22Rv1 (cell line): ENCODE data around the gene PTPRG.

ENCODE experiments used
- H3K27ac ChIP-seq: fragments of 450-650 bp; 2 replicates; pipeline ENCODE4 v1.5.1; 2017
- ZFX ChIP-seq: fragments of 450-650 bp; IDR thresholded peaks from 2 replicates; pipeline ENCODE4 v1.6.1; 2017; ENCODE audit warnings: antibody characterized with exemption, borderline replicate concordance
- TF ChIP-seq, protein P1 (sequence below): fragments of 450-650 bp; IDR thresholded peaks from 2 replicates; pipeline ENCODE4 v1.5.1; 2017; ENCODE audit warnings: mild to moderate bottlenecking

PTPRG gene

DNA sequence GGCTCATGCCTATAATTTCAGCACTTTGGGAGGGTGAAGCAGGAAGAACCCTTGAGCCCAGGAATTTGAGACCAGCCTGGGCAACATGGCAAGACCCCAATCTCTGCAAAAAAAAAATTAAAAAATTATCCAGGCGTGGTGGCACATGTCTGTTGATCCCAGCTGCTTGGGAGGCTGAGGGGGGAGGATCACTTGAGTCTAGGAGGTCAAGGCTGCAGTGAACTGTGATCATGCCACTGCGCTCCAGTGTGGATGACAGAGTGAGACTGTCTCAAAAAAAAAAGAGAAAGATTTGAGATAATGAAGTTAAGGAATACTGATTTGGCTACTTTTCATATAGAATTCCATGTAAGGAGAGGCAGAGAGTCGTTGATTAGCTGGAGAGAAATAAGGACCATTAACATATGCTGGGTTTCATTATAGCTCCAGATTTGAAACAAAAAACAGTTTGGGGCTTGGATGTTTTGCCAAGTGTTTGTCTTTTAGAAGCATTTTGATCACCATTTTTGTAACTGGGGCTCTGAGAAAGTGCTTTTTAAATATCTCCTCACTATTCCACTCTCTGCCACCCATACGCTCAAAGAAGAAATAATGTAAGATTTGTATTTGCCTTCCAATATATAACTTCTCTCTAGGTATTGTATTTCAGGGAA lies 597.8 kb downstream of the PTPRG start:
- H3K27ac ChIP-seq, result no peak overlapping the region
- no peak for TF ChIP-seq ZFX
- TF ChIP-seq, protein P1, sequence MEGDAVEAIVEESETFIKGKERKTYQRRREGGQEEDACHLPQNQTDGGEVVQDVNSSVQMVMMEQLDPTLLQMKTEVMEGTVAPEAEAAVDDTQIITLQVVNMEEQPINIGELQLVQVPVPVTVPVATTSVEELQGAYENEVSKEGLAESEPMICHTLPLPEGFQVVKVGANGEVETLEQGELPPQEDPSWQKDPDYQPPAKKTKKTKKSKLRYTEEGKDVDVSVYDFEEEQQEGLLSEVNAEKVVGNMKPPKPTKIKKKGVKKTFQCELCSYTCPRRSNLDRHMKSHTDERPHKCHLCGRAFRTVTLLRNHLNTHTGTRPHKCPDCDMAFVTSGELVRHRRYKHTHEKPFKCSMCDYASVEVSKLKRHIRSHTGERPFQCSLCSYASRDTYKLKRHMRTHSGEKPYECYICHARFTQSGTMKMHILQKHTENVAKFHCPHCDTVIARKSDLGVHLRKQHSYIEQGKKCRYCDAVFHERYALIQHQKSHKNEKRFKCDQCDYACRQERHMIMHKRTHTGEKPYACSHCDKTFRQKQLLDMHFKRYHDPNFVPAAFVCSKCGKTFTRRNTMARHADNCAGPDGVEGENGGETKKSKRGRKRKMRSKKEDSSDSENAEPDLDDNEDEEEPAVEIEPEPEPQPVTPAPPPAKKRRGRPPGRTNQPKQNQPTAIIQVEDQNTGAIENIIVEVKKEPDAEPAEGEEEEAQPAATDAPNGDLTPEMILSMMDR, result no peak

DNA sequence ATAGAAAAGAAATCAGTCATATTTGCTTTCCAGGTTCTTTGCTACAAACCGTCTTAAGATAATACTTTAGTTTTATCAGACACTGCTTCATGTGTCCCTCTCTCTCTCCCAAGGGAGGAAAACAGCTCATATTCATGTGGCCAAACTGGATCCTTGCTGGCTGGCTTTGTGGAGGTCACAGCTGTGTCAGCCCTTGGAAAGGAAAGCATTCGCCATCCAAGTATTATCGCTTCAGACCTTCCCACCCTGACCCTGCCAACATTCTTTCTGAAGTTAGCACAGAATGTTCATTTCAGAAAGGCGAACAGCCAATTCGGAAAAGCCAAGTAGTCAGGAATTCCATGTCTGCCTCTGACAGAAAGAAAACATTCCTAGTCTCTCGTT lies 598.3 kb downstream of the PTPRG start:
- TF ChIP-seq ZFX, result no peak
- TF ChIP-seq, protein P1, result no peak
- H3K27ac ChIP-seq, result no peak overlapping the region

DNA sequence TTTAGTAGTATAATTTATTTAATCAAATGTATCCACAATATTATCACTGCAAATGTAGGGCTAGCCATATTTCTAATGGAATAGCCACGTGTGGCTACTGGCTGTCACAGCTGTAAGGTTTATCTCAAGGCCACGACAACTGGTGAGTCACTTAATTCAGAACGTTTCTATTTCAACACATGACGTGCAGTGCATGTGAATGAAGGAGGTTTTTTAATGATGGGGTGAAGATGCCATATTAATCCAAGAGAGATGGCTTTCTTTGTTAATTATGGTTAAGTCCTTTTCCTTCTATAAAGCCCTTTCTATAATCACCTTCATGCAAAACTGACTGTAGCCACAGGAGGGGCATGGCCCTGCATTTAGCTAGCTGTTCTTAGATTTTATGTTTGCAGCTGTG lies 600.0 kb downstream of the PTPRG start:
- no peak for TF ChIP-seq ZFX
- TF ChIP-seq, protein P1, result no peak
- no peak overlapping the region for H3K27ac ChIP-seq

DNA sequence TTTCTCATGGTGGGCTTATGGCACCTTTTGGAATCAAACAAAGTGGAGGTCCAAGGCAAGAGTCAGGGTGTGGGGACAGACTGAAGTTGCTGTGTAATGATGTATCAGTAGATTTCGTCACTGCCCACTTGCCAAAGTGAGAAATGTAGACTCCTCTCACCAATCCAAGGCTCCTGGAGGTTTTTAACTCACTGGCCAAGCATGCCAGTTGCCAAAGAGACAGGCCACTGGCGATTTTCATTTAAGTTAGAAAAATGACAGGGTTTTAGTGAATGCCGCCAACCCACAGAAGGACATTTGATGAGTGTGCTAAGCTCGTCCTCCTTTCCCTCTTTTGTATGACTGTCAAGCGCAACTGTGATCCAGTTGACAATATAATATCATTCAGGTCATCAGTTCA lies 602.8 kb downstream of the PTPRG start:
- H3K27ac ChIP-seq, result no peak overlapping the region
- TF ChIP-seq, protein P1, result no peak
- TF ChIP-seq ZFX, result no peak

DNA sequence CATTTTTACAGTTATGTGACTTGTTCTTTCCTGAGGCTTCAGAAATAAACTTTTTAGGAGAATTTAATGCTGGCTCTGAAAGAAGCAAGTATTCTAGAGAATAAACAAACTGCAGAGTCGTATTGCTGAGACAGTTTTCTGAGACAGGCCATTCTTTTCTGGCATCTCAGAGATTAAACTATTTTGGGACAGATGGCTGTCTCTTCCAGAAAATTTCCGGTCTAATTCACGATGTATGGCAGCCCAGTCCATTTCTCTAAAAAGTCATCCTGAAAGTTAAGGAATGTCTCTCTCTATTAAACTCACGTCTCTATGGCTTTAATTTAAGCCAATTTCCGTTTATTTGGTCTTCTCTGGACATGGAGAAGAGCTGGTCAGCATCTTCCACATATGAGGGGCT lies 603.4 kb downstream of the PTPRG start:
- no peak overlapping the region for H3K27ac ChIP-seq

DNA sequence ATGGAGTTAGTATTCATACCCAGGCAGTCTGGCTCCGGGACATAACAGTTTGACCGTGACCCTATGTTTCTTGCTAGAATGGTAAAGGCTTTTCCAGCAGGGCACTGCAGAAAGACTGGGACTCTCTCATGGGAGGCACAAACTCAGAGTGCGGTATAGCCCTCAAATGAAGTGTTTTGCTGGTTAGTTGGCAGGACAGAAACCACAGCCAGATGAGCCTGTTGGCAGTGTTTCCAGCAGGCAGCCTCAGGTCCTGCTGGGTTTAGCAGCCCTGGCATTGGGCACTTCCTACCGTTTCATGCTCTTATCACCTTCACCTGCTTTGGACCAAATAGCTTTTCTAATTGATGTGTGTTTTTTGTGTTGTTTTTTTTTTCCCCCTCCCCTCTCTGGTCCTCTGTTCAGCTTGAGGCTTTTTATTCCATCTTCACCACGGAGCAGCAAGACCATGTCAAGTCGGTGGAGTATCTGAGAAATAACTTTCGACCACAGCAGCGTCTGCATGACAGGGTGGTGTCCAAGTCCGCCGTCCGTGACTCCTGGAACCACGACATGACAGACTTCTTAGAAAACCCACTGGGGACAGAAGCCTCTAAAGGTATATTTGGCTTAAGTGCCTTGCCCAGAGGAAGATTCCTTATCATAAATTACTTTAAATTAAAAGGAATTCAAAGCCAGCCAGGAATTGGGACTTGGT lies 606.3 kb downstream of the PTPRG start:
- TF ChIP-seq ZFX, result no peak
- TF ChIP-seq, protein P1, result no peak
- no peak overlapping the region for H3K27ac ChIP-seq

More for the DNA sequence above, 603.4 kb downstream of the PTPRG start:
- no peak for TF ChIP-seq ZFX
- TF ChIP-seq, protein P1, result no peak

DNA sequence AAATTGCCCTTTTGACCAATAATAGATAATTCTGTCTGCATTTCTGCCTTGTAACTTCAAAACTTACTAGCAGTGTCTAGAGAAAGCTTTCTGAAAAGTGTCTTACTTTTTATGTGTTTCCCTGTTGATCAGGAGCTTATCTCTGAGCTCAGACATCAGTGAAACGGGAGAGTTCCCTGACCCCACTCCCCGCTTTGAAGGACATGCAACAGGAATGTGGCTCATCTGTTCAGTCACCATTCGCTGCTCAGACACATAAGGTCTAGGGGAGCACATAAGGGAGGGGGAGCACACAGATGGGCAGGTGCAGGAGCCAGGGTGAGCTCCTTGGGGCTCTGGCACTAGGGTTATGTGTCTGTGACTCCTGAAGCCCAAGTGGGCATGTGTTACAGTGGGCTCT lies 607.0 kb downstream of the PTPRG start:
- H3K27ac ChIP-seq, result no peak overlapping the region
- TF ChIP-seq, protein P1, result no peak
- TF ChIP-seq ZFX, result no peak
